HEK293T (cell line): ENCODE data around the gene C6.

Experiments used
- ARNT ChIP-seq: fragments of 450-650 bp; IDR thresholded peaks from 2 replicates; pipeline ENCODE4 v1.6.1; 2017; ENCODE audit warnings: mild to moderate bottlenecking
- BHLHE40 ChIP-seq: fragments of 450-650 bp; IDR thresholded peaks from 2 replicates; pipeline ENCODE4 v1.6.1; 2016; ENCODE audit warnings: mild to moderate bottlenecking, moderate library complexity, borderline replicate concordance
- CTBP1 ChIP-seq: fragments of 450-650 bp; IDR thresholded peaks from 2 replicates; pipeline ENCODE4 v1.6.1; 2016; ENCODE audit warnings: borderline replicate concordance
- ELF4 ChIP-seq: fragments of 450-650 bp; IDR thresholded peaks from 2 replicates; pipeline ENCODE4 v1.6.1; 2017; ENCODE audit warnings: antibody characterized with exemption
- FOXK2 ChIP-seq: fragments of 450-650 bp; IDR thresholded peaks from 2 replicates; pipeline ENCODE4 v1.6.1; 2016; ENCODE audit warnings: mild to moderate bottlenecking
- FOXM1 ChIP-seq: fragments of 450-650 bp; IDR thresholded peaks from 2 replicates; pipeline ENCODE4 v1.6.1; 2017; ENCODE audit warnings: mild to moderate bottlenecking, borderline replicate concordance
- L3MBTL2 ChIP-seq: fragments of 450-650 bp; conservative IDR thresholded peaks from 2 replicates; pipeline ENCODE4 v1.6.1; 2016; ENCODE audit warnings: mild to moderate bottlenecking
- SP1 ChIP-seq: fragments of 450-650 bp; IDR thresholded peaks from 2 replicates; pipeline ENCODE4 v1.6.1; 2017
- ZNF384 ChIP-seq: fragments of 450-650 bp; IDR thresholded peaks from 2 replicates; pipeline ENCODE4 v1.6.1; 2016

- TF ChIP-seq ZNF384 (no peak), CTBP1 (no peak), L3MBTL2 (no peak), BHLHE40 (no peak), ELF4 (no peak), ARNT (no peak), FOXK2 (no peak), FOXM1 (no peak), SP1 (no peak)
Measured at GRCh38 chr5:41240390-41240789, 27.1 kb upstream of the C6 start.
